Thyroid gland (tissue), 4 donors: Measurements from ENCODE around the gene DCAKD.

Source experiments
- POLR2A ChIP-seq, 2 donors: fragments of 450-650 bp; IDR thresholded peaks; one replicate each; pipeline ENCODE4 v1.6.1; 2017; ENCODE audit warnings: antibody characterized with exemption in 2 of 2, mild to moderate bottlenecking in 2 of 2, moderate library complexity in 1 of 2
- TF ChIP-seq, protein P1 (sequence below), 6 experiments: fragments of 200-600 bp in 3 of 6; fragments of 450-650 bp in 3 of 6; sonication (generic) in 3 of 6; IDR thresholded peaks; one replicate each; pipeline ENCODE4 v1.5.1; 2016 to 2019; ENCODE audit warnings: antibody characterized with exemption in 6 of 6, mild to moderate bottlenecking in 2 of 6, inconsistent platforms in 1 of 6, moderate library complexity in 1 of 6

- TF ChIP-seq, protein P1, sequence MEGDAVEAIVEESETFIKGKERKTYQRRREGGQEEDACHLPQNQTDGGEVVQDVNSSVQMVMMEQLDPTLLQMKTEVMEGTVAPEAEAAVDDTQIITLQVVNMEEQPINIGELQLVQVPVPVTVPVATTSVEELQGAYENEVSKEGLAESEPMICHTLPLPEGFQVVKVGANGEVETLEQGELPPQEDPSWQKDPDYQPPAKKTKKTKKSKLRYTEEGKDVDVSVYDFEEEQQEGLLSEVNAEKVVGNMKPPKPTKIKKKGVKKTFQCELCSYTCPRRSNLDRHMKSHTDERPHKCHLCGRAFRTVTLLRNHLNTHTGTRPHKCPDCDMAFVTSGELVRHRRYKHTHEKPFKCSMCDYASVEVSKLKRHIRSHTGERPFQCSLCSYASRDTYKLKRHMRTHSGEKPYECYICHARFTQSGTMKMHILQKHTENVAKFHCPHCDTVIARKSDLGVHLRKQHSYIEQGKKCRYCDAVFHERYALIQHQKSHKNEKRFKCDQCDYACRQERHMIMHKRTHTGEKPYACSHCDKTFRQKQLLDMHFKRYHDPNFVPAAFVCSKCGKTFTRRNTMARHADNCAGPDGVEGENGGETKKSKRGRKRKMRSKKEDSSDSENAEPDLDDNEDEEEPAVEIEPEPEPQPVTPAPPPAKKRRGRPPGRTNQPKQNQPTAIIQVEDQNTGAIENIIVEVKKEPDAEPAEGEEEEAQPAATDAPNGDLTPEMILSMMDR (IDR thresholded peaks at IDR 0.05), result no peak
- TF ChIP-seq POLR2A (IDR thresholded peaks at IDR 0.05), result peak in 1 of 2 donors; percentile 38
These were observed 41.5 kb upstream of the DCAKD start for GRCh38 chr17:45092911-45093430.
